Measurements from ENCODE around the gene IL6. TPM values are rescaled to one million over a fixed set of nuclear protein-coding genes. Genes with fewer than 3 reads are reported as not detected.

IL6 gene
- total and polyA plus RNA-seq, 10 of the 15 experiments (the other 5 are each of a cell fraction or from before 2014, with no cell fraction given), result not detected

GRCh38 chr7:22751341-22751740, 24.3 kb downstream of the IL6 start:
- Histone ChIP-seq H3K9ac (ENCODE audit: control insufficient read depth, insufficient read depth, low read length) (no peak overlapping the region), H2AFZ (ENCODE audit: control insufficient read depth, low read depth, low read length) (no peak overlapping the region), H3K4me2 (ENCODE audit: control insufficient read depth, insufficient read depth) (no peak overlapping the region), H3K9me3 (replicated peaks; ENCODE audit: control insufficient read depth, insufficient read depth, low read length) (no peaks in the 10 kb centered on the region), H4K20me1 (ENCODE audit: control insufficient read depth, insufficient read depth) (no peaks in the 10 kb centered on the region), H3K4me1 (ENCODE audit: control insufficient read depth, insufficient read depth, low read length) (no peaks in the 10 kb centered on the region), H3K36me3 (ENCODE audit: control insufficient read depth in 2 of 2, insufficient read depth in 2 of 2, low read length in 1 of 2) (no peaks in the 10 kb centered on the region), H3K27me3 (replicated peaks in 1 of 2; ENCODE audit: control insufficient read depth in 2 of 2, insufficient read depth in 2 of 2, low read length in 1 of 2) (no peaks in the 10 kb centered on the region), H3K4me3 (no peak overlapping the region), H3K79me2 (ENCODE audit: control insufficient read depth, insufficient read depth, low read length) (no peaks in the 10 kb centered on the region), H3K27ac (ENCODE audit: control insufficient read depth, insufficient read depth) (no peak overlapping the region)
- 82% methylated on average over 1 of the region's 1 CpG for WGBS (ENCODE audit: insufficient coverage, insufficient replicate concordance, low lambda C conversion rate, missing lambda C conversion rate)
- SMC1A ChIA-PET (ENCODE audit: uncharacterized antibody, unreplicated experiment), result interaction anchor here (0.9 to 1.0 kb wide), 3 partner anchors 10 to 304 kb away, joined by 3 to 6 read pairs (median 3); no protein-coding TSS in a partner anchor
- BruUV-seq (replicated peaks), result no TSS peak
- RAD21 ChIA-PET (ENCODE audit: unreplicated experiment), result no interaction called here
- POLR2A ChIA-PET, result no interaction called here
- DNase-seq (ENCODE audit: low read depth, low spot score) (no peak), FAIRE-seq (no peak), ATAC-seq (no peak)
- CTCF ChIA-PET, result interaction anchor here (1.0 to 1.3 kb wide), 4 partner anchors 21 to 190 kb away, joined by 3 to 4 read pairs (median 3); partner anchors contain the start of gene IL6
- intact Hi-C loops (cut with micrococcal nuclease; ENCODE audit: unreplicated experiment), result no loop called here
- TF ChIP-seq NR2F1 (conservative IDR thresholded peaks at IDR 0.05) (0 out of 2 replicates have a peak, but pooled peaks have one; percentile 14), ASH2L (IDR thresholded peaks at IDR 0.05; ENCODE audit: borderline replicate concordance, low read depth) (no peak)
- in situ Hi-C loops (cut with MboI), result no loop called here

GRCh38 chr7:22757338-22757994, 30.5 kb downstream of the IL6 start:
- no peak for ATAC-seq
- Histone ChIP-seq H3K4me2 (ENCODE audit: control insufficient read depth, insufficient read depth) (no peak overlapping the region), H3K4me3 (no peak overlapping the region), H3K27me3 (replicated peaks in 1 of 2; ENCODE audit: control insufficient read depth in 2 of 2, insufficient read depth in 2 of 2, low read length in 1 of 2) (no peaks in the 10 kb centered on the region), H3K27ac (ENCODE audit: control insufficient read depth, insufficient read depth) (no peak overlapping the region), H3K79me2 (ENCODE audit: control insufficient read depth, insufficient read depth, low read length) (no peaks in the 10 kb centered on the region), H3K9ac (ENCODE audit: control insufficient read depth, insufficient read depth, low read length) (no peak overlapping the region), H3K4me1 (ENCODE audit: control insufficient read depth, insufficient read depth, low read length) (no peaks in the 10 kb centered on the region), H3K36me3 (ENCODE audit: control insufficient read depth in 2 of 2, insufficient read depth in 2 of 2, low read length in 1 of 2) (no peaks in the 10 kb centered on the region), H2AFZ (ENCODE audit: control insufficient read depth, low read depth, low read length) (no peak overlapping the region), H3K9me3 (replicated peaks; ENCODE audit: control insufficient read depth, insufficient read depth, low read length) (no peaks in the 10 kb centered on the region; the same call in 1 of the 3 replicates), H4K20me1 (ENCODE audit: control insufficient read depth, insufficient read depth) (no peaks in the 10 kb centered on the region)
- POLR2A ChIA-PET, result no interaction called here
- no peak for FAIRE-seq
- intact Hi-C loops (cut with micrococcal nuclease; ENCODE audit: unreplicated experiment), result no loop called here
- CTCF ChIA-PET, result no interaction called here
- TF ChIP-seq ESRRA (IDR thresholded peaks at IDR 0.05; ENCODE audit: low read length) (no peak), BCL11A (IDR thresholded peaks at IDR 0.05; ENCODE audit: low read depth, low read length) (no peak), JUNB (IDR thresholded peaks at IDR 0.05) (no peak)
- WGBS (ENCODE audit: insufficient coverage, insufficient replicate concordance, low lambda C conversion rate, missing lambda C conversion rate), result 0% methylated on average over 1 of the region's 1 CpG
- no TSS peak for BruUV-seq (replicated peaks)
- DNase-seq (ENCODE audit: low read depth, low spot score), result no peak
- RAD21 ChIA-PET (ENCODE audit: unreplicated experiment), result interaction anchor here (1.2 kb wide), 1 partner anchor 21 kb away, joined by 3 read pairs; no protein-coding TSS in a partner anchor
- in situ Hi-C loops (cut with MboI), result no loop called here
- SMC1A ChIA-PET (ENCODE audit: uncharacterized antibody, unreplicated experiment), result no interaction called here
